Measurements from ENCODE around the gene ELOVL5. TPM values are rescaled to one million over a fixed set of nuclear protein-coding genes. Genes with fewer than 3 reads are reported as not detected.

The ELOVL5 gene
- total and polyA plus RNA-seq, 2 experiments from 2014 or later: 83.3 to 180 TPM

DNA sequence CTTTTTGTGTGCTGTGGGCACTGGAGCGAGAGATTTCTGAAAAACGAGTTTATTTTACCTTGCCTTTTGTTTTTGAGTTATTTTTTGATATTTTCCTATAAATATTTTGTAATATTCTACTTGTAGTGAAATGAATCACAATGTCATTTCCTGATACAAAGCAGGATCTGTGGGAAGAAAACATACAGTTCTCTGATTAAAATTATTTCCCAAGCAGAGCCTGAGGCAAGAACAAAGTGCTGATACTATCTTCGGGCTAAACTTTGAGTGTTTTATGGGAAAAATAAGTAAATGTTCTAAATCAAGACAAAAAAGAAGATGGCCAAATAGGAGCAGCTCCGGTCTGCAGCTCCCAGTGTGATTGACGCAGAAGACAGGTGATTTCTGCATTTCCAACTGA is 33.7 kb upstream of the ELOVL5 start (continued):
- TF ChIP-seq, protein P1, sequence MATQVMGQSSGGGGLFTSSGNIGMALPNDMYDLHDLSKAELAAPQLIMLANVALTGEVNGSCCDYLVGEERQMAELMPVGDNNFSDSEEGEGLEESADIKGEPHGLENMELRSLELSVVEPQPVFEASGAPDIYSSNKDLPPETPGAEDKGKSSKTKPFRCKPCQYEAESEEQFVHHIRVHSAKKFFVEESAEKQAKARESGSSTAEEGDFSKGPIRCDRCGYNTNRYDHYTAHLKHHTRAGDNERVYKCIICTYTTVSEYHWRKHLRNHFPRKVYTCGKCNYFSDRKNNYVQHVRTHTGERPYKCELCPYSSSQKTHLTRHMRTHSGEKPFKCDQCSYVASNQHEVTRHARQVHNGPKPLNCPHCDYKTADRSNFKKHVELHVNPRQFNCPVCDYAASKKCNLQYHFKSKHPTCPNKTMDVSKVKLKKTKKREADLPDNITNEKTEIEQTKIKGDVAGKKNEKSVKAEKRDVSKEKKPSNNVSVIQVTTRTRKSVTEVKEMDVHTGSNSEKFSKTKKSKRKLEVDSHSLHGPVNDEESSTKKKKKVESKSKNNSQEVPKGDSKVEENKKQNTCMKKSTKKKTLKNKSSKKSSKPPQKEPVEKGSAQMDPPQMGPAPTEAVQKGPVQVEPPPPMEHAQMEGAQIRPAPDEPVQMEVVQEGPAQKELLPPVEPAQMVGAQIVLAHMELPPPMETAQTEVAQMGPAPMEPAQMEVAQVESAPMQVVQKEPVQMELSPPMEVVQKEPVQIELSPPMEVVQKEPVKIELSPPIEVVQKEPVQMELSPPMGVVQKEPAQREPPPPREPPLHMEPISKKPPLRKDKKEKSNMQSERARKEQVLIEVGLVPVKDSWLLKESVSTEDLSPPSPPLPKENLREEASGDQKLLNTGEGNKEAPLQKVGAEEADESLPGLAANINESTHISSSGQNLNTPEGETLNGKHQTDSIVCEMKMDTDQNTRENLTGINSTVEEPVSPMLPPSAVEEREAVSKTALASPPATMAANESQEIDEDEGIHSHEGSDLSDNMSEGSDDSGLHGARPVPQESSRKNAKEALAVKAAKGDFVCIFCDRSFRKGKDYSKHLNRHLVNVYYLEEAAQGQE (IDR thresholded peaks at IDR 0.05; ENCODE audit: unreplicated experiment): no peak
- TF ChIP-seq POLR2AphosphoS5 (IDR thresholded peaks at IDR 0.05; ENCODE audit: low read depth) (no peak), JUNB (IDR thresholded peaks at IDR 0.05; ENCODE audit: unreplicated experiment) (no peak), STAT1 (IDR thresholded peaks at IDR 0.05; ENCODE audit: unreplicated experiment) (no peak)
- TF ChIP-seq, protein P2, sequence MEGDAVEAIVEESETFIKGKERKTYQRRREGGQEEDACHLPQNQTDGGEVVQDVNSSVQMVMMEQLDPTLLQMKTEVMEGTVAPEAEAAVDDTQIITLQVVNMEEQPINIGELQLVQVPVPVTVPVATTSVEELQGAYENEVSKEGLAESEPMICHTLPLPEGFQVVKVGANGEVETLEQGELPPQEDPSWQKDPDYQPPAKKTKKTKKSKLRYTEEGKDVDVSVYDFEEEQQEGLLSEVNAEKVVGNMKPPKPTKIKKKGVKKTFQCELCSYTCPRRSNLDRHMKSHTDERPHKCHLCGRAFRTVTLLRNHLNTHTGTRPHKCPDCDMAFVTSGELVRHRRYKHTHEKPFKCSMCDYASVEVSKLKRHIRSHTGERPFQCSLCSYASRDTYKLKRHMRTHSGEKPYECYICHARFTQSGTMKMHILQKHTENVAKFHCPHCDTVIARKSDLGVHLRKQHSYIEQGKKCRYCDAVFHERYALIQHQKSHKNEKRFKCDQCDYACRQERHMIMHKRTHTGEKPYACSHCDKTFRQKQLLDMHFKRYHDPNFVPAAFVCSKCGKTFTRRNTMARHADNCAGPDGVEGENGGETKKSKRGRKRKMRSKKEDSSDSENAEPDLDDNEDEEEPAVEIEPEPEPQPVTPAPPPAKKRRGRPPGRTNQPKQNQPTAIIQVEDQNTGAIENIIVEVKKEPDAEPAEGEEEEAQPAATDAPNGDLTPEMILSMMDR (conservative IDR thresholded peaks at IDR 0.05; ENCODE audit: low read depth in 2 of 2): no peak

DNA sequence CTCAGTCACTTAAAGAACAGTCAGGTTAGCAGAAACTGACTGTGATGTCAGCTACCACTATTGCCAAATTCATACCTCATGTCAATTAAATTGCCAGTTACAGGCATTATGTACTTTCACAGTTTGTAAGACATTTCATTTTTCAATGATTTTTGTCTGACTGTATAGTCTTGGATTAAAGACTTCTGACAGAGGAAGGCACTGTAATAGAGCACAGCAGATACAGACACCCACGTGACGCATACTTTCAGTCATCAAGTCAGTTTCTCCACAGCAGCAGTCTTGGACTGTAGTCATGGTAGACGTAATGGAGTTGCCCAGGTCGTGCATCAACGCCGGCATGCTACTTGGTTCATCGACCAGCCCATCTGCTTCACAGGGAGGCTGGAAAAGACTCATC is 29.5 kb upstream of the ELOVL5 start:
- no peaks in the 10 kb centered on the region for H3K4me1 Mint-ChIP-seq
- no peak overlapping the region for H2AFZ ChIP-seq
- no peaks in the 10 kb centered on the region for H3F3A ChIP-seq (replicated peaks; ENCODE audit: low read depth)
- no peaks in the 10 kb centered on the region for H3K36me3 ChIP-seq (ENCODE audit: insufficient read depth)
- peaks cover 9% of the 10 kb centered on the region; the same call in 2 of the 3 replicates for H3K36me3 Mint-ChIP-seq (ENCODE audit: low read depth)
- H3K9me3 Mint-ChIP-seq: peaks cover 19% of the 10 kb centered on the region
- DNase-seq (ENCODE audit: low spot score) (no peak), ATAC-seq (no peak)
- H3K4me2 ChIP-seq: no peak overlapping the region
- H3K9me2 ChIP-seq (ENCODE audit: insufficient read depth): no peaks in the 10 kb centered on the region
- H3K27me3 Mint-ChIP-seq (ENCODE audit: insufficient read depth, low read depth, poor library complexity): no peaks in the 10 kb centered on the region
- no peaks in the 10 kb centered on the region for H3K27me3 ChIP-seq (ENCODE audit: insufficient read depth)
- no peaks in the 10 kb centered on the region for H3K4me1 ChIP-seq (ENCODE audit: insufficient read depth)
- H3K4me3 Mint-ChIP-seq: no peak overlapping the region
- H4K20me1 ChIP-seq (replicated peaks; ENCODE audit: insufficient read depth): no peaks in the 10 kb centered on the region
- no peaks in the 10 kb centered on the region for H3K79me2 ChIP-seq (replicated peaks; ENCODE audit: insufficient read depth)
- H3K4me3 ChIP-seq: no peak overlapping the region
- TF ChIP-seq JUNB (IDR thresholded peaks at IDR 0.05; ENCODE audit: unreplicated experiment) (no peak), STAT1 (IDR thresholded peaks at IDR 0.05; ENCODE audit: unreplicated experiment) (no peak)
- TF ChIP-seq, protein P3, sequence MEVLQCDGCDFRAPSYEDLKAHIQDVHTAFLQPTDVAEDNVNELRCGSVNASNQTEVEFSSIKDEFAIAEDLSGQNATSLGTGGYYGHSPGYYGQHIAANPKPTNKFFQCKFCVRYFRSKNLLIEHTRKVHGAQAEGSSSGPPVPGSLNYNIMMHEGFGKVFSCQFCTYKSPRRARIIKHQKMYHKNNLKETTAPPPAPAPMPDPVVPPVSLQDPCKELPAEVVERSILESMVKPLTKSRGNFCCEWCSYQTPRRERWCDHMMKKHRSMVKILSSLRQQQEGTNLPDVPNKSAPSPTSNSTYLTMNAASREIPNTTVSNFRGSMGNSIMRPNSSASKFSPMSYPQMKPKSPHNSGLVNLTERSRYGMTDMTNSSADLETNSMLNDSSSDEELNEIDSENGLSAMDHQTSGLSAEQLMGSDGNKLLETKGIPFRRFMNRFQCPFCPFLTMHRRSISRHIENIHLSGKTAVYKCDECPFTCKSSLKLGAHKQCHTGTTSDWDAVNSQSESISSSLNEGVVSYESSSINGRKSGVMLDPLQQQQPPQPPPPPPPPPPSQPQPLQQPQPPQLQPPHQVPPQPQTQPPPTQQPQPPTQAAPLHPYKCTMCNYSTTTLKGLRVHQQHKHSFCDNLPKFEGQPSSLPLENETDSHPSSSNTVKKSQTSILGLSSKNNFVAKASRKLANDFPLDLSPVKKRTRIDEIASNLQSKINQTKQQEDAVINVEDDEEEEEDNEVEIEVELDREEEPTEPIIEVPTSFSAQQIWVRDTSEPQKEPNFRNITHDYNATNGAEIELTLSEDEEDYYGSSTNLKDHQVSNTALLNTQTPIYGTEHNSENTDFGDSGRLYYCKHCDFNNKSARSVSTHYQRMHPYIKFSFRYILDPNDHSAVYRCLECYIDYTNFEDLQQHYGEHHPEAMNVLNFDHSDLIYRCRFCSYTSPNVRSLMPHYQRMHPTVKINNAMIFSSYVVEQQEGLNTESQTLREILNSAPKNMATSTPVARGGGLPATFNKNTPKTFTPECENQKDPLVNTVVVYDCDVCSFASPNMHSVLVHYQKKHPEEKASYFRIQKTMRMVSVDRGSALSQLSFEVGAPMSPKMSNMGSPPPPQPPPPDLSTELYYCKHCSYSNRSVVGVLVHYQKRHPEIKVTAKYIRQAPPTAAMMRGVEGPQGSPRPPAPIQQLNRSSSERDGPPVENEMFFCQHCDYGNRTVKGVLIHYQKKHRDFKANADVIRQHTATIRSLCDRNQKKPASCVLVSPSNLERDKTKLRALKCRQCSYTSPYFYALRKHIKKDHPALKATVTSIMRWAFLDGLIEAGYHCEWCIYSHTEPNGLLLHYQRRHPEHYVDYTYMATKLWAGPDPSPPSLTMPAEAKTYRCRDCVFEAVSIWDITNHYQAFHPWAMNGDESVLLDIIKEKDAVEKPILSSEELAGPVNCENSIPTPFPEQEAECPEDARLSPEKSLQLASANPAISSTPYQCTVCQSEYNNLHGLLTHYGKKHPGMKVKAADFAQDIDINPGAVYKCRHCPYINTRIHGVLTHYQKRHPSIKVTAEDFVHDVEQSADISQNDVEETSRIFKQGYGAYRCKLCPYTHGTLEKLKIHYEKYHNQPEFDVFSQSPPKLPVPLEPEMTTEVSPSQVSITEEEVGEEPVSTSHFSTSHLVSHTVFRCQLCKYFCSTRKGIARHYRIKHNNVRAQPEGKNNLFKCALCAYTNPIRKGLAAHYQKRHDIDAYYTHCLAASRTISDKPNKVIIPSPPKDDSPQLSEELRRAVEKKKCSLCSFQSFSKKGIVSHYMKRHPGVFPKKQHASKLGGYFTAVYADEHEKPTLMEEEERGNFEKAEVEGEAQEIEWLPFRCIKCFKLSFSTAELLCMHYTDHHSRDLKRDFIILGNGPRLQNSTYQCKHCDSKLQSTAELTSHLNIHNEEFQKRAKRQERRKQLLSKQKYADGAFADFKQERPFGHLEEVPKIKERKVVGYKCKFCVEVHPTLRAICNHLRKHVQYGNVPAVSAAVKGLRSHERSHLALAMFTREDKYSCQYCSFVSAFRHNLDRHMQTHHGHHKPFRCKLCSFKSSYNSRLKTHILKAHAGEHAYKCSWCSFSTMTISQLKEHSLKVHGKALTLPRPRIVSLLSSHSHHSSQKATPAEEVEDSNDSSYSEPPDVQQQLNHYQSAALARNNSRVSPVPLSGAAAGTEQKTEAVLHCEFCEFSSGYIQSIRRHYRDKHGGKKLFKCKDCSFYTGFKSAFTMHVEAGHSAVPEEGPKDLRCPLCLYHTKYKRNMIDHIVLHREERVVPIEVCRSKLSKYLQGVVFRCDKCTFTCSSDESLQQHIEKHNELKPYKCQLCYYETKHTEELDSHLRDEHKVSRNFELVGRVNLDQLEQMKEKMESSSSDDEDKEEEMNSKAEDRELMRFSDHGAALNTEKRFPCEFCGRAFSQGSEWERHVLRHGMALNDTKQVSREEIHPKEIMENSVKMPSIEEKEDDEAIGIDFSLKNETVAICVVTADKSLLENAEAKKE (CRISPR knock-in tag; IDR thresholded peaks at IDR 0.05): no peak
- no peak overlapping the region for H3K27ac Mint-ChIP-seq
- no peak overlapping the region for H3K27ac ChIP-seq (ENCODE audit: low read depth)

Measured in GM23338 (cell line).